WTC11 (cell line): Measurements from ENCODE around the gene ANKRD66. TPM values are rescaled to one million over a fixed set of nuclear protein-coding genes. Genes with fewer than 3 reads are reported as not detected.
"Not testable (repeated sequence)": the region's sequence is repeated elsewhere in the genome, so short reads cannot be mapped to it uniquely, and the experiment has no call there.

Experiments
- ATAC-seq: fragments of 200-7000 bp; cut with Tn5 transposase; 2 replicates; pipeline ENCODE4 v1.10.0; 2021; ENCODE audit warnings: mild to moderate bottlenecking, moderate library complexity
- CTCF ChIA-PET: fragments of 300-600 bp; sonication (Branson Sonifier 250); formaldehyde crosslinking; loops from one replicate; lab custom pipeline; 2021; ENCODE audit warnings: antibody characterized with exemption; lab: Charles Lee
- POLR2A ChIA-PET: fragments of 350-600 bp; sonication (Branson Sonifier 250); formaldehyde crosslinking; loops from one replicate; lab custom pipeline; 2021; ENCODE audit warnings: antibody characterized with exemption; lab: Charles Lee
- DNase-seq: peaks from one replicate; pipeline ENCODE4 v3.0.0; 2021; ENCODE audit warnings: low spot score
- H3K27ac Mint-ChIP-seq: 2 replicates; pipeline ENCODE4 v1.8.0; 2021; ENCODE audit warnings: mixed read lengths
- H3K27me3 Mint-ChIP-seq: 2 replicates; pipeline ENCODE4 v1.8.0; 2021; ENCODE audit warnings: low read depth, mild to moderate bottlenecking, moderate library complexity, mixed read lengths
- H3K36me3 Mint-ChIP-seq: 2 replicates; pipeline ENCODE4 v1.8.0; 2021; ENCODE audit warnings: mixed read lengths
- H3K4me1 Mint-ChIP-seq: 2 replicates; pipeline ENCODE4 v1.8.0; 2022; ENCODE audit warnings: mixed read lengths
- H3K4me3 Mint-ChIP-seq: 2 replicates; pipeline ENCODE4 v1.8.0; 2021; ENCODE audit warnings: mild to moderate bottlenecking, moderate library complexity, mixed read lengths
- H3K9me3 Mint-ChIP-seq: 2 replicates; pipeline ENCODE4 v1.8.0; 2021; ENCODE audit warnings: mixed read lengths
- ETV6 ChIP-seq: sonication (generic); formaldehyde crosslinking; IDR thresholded peaks from 2 replicates; pipeline ENCODE4 v1.8.1; 2022; ENCODE audit warnings: mild to moderate bottlenecking, missing genetic modification reagents
- FOXJ3 ChIP-seq: sonication (generic); formaldehyde crosslinking; IDR thresholded peaks from 2 replicates; pipeline ENCODE4 v1.9.0; 2021; ENCODE audit warnings: missing genetic modification reagents, mild to moderate bottlenecking, borderline replicate concordance
- FOXK1 ChIP-seq: sonication (generic); formaldehyde crosslinking; IDR thresholded peaks from 2 replicates; pipeline ENCODE4 v1.8.0; 2022; ENCODE audit warnings: mild to moderate bottlenecking, moderate library complexity, missing genetic modification reagents
- GTF2I ChIP-seq: fragments of 250-450 bp; sonication (Bioruptor Pico); conservative IDR thresholded peaks from 2 replicates; pipeline ENCODE4 v1.4.0; 2021; ENCODE audit warnings: mild to moderate bottlenecking
- JUN ChIP-seq: sonication (generic); formaldehyde crosslinking; IDR thresholded peaks from 2 replicates; pipeline ENCODE4 v1.8.0; 2023; ENCODE audit warnings: mild to moderate bottlenecking, missing genetic modification reagents
- MXD4 ChIP-seq: fragments of 250-450 bp; sonication (Bioruptor Pico); IDR thresholded peaks from 2 replicates; pipeline ENCODE4 v1.8.0; 2021; ENCODE audit warnings: mild to moderate bottlenecking, moderate library complexity, borderline replicate concordance
- NR3C1 ChIP-seq: sonication (generic); formaldehyde crosslinking; conservative IDR thresholded peaks from 2 replicates; pipeline ENCODE4 v1.8.1; 2023; ENCODE audit warnings: low read depth, mild to moderate bottlenecking, missing genetic modification reagents
- TP53 ChIP-seq: sonication (generic); formaldehyde crosslinking; IDR thresholded peaks from 2 replicates; pipeline ENCODE4 v1.8.1; 2023; ENCODE audit warnings: mild to moderate bottlenecking, missing genetic modification reagents
- ZBTB21 ChIP-seq: sonication (generic); formaldehyde crosslinking; IDR thresholded peaks from 2 replicates; pipeline ENCODE4 v1.8.1; 2023; ENCODE audit warnings: mild to moderate bottlenecking, missing genetic modification reagents, borderline replicate concordance
- ZNF423 ChIP-seq: fragments of 250-450 bp; sonication (Bioruptor Pico); IDR thresholded peaks from 2 replicates; pipeline ENCODE4 v2.1.2; 2022; ENCODE audit warnings: mild to moderate bottlenecking, moderate library complexity
- ZNF671 ChIP-seq: fragments of 250-450 bp; sonication (Bioruptor Pico); IDR thresholded peaks from 2 replicates; pipeline ENCODE4 v1.8.0; 2021; ENCODE audit warnings: mild to moderate bottlenecking
- total RNA-seq: library from RNA; stranded (reverse); gene quantifications from 3 replicates; pipeline ENCODE4 v1.2.3, GENCODE V29; 2021
- TF ChIP-seq, protein P1 (sequence below): sonication (generic); formaldehyde crosslinking; IDR thresholded peaks from 2 replicates; pipeline ENCODE4 v1.8.0; 2022; ENCODE audit warnings: mild to moderate bottlenecking, missing genetic modification reagents
- TF ChIP-seq, protein P2 (sequence below): sonication (generic); formaldehyde crosslinking; IDR thresholded peaks from 2 replicates; pipeline ENCODE4 v1.8.1; 2023; ENCODE audit warnings: mild to moderate bottlenecking, moderate library complexity, missing genetic modification reagents
- TF ChIP-seq, protein P3 (sequence below): fragments of 250-450 bp; sonication (Bioruptor Pico); IDR thresholded peaks from 2 replicates; pipeline ENCODE4 v1.9.0; 2021; ENCODE audit warnings: moderate library complexity, mild to moderate bottlenecking, inconsistent platforms, borderline replicate concordance
- TF ChIP-seq, protein P4 (sequence below): fragments of 250-450 bp; sonication (Bioruptor Pico); IDR thresholded peaks from 2 replicates; pipeline ENCODE4 v1.9.0; 2021; ENCODE audit warnings: mild to moderate bottlenecking

ANKRD66 gene
- total RNA-seq, 1 experiment from 2014 or later, result not detected

DNA sequence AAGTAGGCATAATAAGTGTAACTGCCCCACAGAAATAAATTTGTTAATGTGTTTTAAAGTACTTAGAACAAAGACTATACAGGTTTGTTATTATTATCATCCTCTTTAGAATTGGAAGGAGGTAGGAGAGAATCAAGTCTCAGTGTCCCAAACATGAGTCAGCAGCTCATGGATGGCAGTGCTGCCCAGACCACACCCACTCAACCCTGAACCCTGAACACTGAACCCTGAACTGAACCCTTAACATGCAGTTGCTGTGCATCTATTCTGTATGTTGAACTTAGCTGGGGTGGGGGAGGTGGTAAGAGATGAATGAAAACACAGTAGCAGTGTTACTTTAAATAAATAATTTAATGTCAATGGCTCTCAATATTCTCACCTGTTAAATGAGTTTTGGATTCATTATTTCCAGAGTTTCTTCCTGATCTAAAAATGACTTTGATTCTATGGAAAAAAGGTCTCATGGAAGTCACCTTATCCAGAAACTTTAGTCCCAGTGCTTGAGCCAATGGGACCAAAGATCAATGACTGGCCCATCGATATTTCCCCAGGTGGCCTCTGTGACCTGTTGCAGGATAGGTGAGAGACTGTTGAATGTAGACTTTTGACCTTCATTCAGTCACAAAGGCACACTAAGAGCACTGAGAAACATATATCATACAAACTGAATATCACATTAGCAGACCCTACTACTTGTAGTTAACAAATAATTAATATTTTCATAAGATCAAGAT, 3.1 kb upstream of the ANKRD66 start (continued):
- no peak for TF ChIP-seq FOXJ3 (CRISPR knock-in tag)

DNA sequence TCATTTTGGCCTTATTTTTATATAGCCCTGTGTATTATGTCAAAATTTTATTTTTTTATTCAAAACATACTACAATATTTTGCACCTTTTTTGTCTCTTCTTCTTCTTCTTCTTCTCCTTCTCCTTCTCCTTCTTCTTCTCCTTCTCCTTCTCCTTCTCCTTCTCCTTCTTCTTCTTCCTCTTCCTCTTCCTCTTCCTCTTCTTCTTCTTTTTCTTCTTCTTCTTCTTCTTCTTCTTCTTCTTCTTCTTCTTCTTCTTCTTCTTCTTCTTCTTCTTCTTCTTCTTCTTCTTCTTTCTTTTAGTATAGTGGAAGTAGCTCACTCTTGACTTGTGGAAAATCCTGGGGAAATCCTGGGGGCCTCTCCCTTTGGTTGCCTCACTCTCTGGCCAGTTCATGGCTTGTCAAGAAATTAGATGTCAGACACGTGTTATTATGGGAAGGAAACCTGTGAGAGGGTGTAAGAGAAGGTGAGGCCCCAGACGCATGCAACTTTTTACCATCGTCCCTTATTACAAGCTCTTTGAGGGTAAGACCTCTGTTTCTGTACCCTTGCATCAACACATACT, 2.5 kb upstream of the ANKRD66 start:
- CTCF ChIA-PET, result interaction anchor here (1.0 kb wide), 1 partner anchor 9 kb away, joined by 3 read pairs; the partner anchor contains the start of gene PLA2G7
- DNase-seq, POLR2A ChIA-PET, H3K27me3 Mint-ChIP-seq, H3K9me3 Mint-ChIP-seq, ATAC-seq, H3K36me3 Mint-ChIP-seq, H3K27ac Mint-ChIP-seq, H3K4me3 Mint-ChIP-seq: not testable (repeated sequence)
- H3K4me1 Mint-ChIP-seq, result peaks cover 25% of the 10 kb centered on the region

DNA sequence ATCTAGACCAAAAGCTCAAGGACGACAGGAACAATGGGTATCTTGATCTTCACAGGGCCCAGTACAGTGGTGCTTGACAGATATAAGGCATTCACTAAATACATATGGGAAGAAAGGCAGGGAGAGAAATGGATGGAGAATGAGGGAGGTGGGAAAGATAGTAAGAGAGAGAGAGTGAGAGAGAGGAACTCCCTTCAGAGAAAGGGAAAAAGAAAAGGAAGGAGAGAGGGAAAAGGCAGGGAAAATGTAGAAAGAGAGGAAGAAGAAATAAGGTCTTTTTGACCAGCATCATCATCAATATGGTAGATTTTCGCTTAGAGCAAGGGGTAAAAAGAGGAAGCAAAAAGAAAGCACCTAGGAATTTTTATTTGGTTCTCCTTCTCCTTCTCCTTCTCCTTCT, 760 bp upstream of the ANKRD66 start:
- ATAC-seq, result no peak
- H3K4me3 Mint-ChIP-seq, result no peak overlapping the region
- TF ChIP-seq ETV6 (CRISPR knock-in tag) (no peak), FOXK1 (no peak), ZNF423 (no peak), ZBTB21 (no peak), JUN (CRISPR knock-in tag) (no peak), MXD4 (CRISPR knock-in tag) (no peak), GTF2I (no peak), ZNF671 (CRISPR knock-in tag) (no peak), TP53 (CRISPR knock-in tag) (no peak), NR3C1 (CRISPR knock-in tag) (no peak)
- TF ChIP-seq, protein P1, sequence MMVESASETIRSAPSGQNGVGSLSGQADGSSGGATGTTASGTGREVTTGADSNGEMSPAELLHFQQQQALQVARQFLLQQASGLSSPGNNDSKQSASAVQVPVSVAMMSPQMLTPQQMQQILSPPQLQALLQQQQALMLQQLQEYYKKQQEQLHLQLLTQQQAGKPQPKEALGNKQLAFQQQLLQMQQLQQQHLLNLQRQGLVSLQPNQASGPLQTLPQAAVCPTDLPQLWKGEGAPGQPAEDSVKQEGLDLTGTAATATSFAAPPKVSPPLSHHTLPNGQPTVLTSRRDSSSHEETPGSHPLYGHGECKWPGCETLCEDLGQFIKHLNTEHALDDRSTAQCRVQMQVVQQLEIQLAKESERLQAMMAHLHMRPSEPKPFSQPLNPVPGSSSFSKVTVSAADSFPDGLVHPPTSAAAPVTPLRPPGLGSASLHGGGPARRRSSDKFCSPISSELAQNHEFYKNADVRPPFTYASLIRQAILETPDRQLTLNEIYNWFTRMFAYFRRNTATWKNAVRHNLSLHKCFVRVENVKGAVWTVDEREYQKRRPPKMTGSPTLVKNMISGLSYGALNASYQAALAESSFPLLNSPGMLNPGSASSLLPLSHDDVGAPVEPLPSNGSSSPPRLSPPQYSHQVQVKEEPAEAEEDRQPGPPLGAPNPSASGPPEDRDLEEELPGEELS (CRISPR knock-in tag), result no peak
- TF ChIP-seq, protein P2, sequence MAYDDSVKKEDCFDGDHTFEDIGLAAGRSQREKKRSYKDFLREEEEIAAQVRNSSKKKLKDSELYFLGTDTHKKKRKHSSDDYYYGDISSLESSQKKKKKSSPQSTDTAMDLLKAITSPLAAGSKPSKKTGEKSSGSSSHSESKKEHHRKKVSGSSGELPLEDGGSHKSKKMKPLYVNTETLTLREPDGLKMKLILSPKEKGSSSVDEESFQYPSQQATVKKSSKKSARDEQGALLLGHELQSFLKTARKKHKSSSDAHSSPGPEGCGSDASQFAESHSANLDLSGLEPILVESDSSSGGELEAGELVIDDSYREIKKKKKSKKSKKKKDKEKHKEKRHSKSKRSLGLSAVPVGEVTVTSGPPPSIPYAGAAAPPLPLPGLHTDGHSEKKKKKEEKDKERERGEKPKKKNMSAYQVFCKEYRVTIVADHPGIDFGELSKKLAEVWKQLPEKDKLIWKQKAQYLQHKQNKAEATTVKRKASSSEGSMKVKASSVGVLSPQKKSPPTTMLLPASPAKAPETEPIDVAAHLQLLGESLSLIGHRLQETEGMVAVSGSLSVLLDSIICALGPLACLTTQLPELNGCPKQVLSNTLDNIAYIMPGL, result no peak
- TF ChIP-seq, protein P3, sequence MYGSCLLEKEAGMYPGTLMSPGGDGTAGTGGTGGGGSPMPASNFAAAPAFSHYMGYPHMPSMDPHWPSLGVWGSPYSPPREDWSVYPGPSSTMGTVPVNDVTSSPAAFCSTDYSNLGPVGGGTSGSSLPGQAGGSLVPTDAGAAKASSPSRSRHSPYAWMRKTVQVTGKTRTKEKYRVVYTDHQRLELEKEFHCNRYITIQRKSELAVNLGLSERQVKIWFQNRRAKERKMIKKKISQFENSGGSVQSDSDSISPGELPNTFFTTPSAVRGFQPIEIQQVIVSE (CRISPR knock-in tag), result no peak
- TF ChIP-seq, protein P4, sequence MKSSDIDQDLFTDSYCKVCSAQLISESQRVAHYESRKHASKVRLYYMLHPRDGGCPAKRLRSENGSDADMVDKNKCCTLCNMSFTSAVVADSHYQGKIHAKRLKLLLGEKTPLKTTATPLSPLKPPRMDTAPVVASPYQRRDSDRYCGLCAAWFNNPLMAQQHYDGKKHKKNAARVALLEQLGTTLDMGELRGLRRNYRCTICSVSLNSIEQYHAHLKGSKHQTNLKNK (CRISPR knock-in tag), result no peak
- TF ChIP-seq, all 79 proteins: peak for 0
- Mint-ChIP-seq H3K27ac (no peak overlapping the region), H3K36me3 (no peaks in the 10 kb centered on the region), H3K9me3 (peaks cover 9% of the 10 kb centered on the region), H3K4me1 (peaks cover 20% of the 10 kb centered on the region), H3K27me3 (no peaks in the 10 kb centered on the region; the same call in none of the 2 replicates)
- DNase-seq, result no peak
- ChIA-PET POLR2A (no interaction called here), CTCF (interaction anchor here (1.4 kb wide), 1 partner anchor 12 kb away, joined by 11 read pairs; the partner anchor contains the start of gene PLA2G7)
